Ascending aorta (tissue), 2 donors: ENCODE data around the gene NIT1. TPM values are rescaled to one million over a fixed set of nuclear protein-coding genes. Genes with fewer than 3 reads are reported as not detected.

Experiments
- DNase-seq, 2 donors: peaks; one replicate each; pipeline ENCODE4 v3.0.0-alpha.2; 2019; ENCODE audit warnings: low spot score in 2 of 2
- H3K27ac ChIP-seq, 2 donors: fragments of 200-600 bp; sonication (generic); one replicate each; pipeline ENCODE4 v1.5.1; 2016 to 2017; ENCODE audit warnings: mild to moderate bottlenecking in 1 of 2
- H3K27me3 ChIP-seq: fragments of 200-600 bp; sonication (generic); one replicate; pipeline ENCODE4 v1.5.1; 2017
- H3K36me3 ChIP-seq, 2 donors: fragments of 200-600 bp; sonication (generic); one replicate each; pipeline ENCODE4 v1.5.1; 2016
- H3K4me1 ChIP-seq, 2 donors: fragments of 200-600 bp; sonication (generic); one replicate each; pipeline ENCODE4 v1.5.1; 2016 to 2017; ENCODE audit warnings: mild to moderate bottlenecking in 1 of 2
- H3K4me3 ChIP-seq, 2 donors: fragments of 200-600 bp; sonication (generic); one replicate each; pipeline ENCODE4 v1.5.1; 2016 to 2017; ENCODE audit warnings: mild to moderate bottlenecking in 1 of 2
- H3K9me3 ChIP-seq, 2 donors: fragments of 200-600 bp; sonication (generic); one replicate each; pipeline ENCODE4 v1.5.1; 2016
- intact Hi-C: fragments of 100-400 bp; cut with DNase I; formaldehyde crosslinking; loops from one replicate; pipeline ENCODE4 v1.15.1; 2023
- total RNA-seq: library from RNA; depleted of rRNA; stranded (reverse); fragments of >200 nt; gene quantifications from one replicate; pipeline ENCODE4 v1.1.0, GENCODE V29; 2016
- TF ChIP-seq, protein P1 (sequence below), 3 experiments: fragments of 200-600 bp in 2 of 3; fragments of 450-650 bp in 1 of 3; sonication (generic) in 2 of 3; IDR thresholded peaks; one replicate each; pipeline ENCODE4 v1.5.1; 2016 to 2019; ENCODE audit warnings: antibody characterized with exemption in 3 of 3, mild to moderate bottlenecking in 1 of 3, moderate library complexity in 1 of 3

Gene NIT1
- total RNA-seq, 1 donor from 2014 or later = 44.9 TPM

DNA sequence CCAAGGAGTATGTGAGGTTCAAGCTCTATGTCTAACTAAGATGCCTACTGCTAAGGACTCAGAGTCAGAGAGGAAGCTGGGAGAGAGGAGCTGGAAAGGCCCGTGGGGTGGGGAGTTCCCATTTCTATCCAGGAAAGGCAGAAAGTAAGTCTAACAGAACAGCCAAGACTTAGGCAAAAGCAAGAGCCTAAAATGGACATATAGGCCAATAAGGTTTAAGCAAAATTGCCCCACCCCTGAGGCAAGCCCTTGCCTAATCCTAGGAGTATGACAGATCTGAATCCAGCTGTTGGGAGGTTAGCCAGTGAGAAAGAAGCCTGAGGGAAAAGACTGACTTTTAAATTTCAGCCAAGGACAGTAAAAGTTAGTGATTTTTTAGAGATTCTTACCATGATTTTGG, 21.4 kb upstream of the NIT1 start:
- H3K27me3 ChIP-seq = no peaks in the 10 kb centered on the region
- H3K9me3 ChIP-seq = no peaks in the 10 kb centered on the region
- intact Hi-C loops = loop anchor here (5.0 to 10.0 kb wide), 3 partner anchors 99 to 372 kb away; no protein-coding TSS in a partner anchor
- TF ChIP-seq, protein P1, sequence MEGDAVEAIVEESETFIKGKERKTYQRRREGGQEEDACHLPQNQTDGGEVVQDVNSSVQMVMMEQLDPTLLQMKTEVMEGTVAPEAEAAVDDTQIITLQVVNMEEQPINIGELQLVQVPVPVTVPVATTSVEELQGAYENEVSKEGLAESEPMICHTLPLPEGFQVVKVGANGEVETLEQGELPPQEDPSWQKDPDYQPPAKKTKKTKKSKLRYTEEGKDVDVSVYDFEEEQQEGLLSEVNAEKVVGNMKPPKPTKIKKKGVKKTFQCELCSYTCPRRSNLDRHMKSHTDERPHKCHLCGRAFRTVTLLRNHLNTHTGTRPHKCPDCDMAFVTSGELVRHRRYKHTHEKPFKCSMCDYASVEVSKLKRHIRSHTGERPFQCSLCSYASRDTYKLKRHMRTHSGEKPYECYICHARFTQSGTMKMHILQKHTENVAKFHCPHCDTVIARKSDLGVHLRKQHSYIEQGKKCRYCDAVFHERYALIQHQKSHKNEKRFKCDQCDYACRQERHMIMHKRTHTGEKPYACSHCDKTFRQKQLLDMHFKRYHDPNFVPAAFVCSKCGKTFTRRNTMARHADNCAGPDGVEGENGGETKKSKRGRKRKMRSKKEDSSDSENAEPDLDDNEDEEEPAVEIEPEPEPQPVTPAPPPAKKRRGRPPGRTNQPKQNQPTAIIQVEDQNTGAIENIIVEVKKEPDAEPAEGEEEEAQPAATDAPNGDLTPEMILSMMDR (IDR thresholded peaks at IDR 0.05) = no peak
- H3K36me3 ChIP-seq = peaks cover 1 to 9% of the 10 kb centered on the region in 2 donors
- H3K27ac ChIP-seq = peak overlapping the region in 1 of 2 donors; percentile 49
- H3K4me3 ChIP-seq = no peak overlapping the region
- DNase-seq = peak in 1 of 2 donors; percentile 70
- H3K4me1 ChIP-seq = peaks cover 0 to 15% of the 10 kb centered on the region in 2 donors

DNA sequence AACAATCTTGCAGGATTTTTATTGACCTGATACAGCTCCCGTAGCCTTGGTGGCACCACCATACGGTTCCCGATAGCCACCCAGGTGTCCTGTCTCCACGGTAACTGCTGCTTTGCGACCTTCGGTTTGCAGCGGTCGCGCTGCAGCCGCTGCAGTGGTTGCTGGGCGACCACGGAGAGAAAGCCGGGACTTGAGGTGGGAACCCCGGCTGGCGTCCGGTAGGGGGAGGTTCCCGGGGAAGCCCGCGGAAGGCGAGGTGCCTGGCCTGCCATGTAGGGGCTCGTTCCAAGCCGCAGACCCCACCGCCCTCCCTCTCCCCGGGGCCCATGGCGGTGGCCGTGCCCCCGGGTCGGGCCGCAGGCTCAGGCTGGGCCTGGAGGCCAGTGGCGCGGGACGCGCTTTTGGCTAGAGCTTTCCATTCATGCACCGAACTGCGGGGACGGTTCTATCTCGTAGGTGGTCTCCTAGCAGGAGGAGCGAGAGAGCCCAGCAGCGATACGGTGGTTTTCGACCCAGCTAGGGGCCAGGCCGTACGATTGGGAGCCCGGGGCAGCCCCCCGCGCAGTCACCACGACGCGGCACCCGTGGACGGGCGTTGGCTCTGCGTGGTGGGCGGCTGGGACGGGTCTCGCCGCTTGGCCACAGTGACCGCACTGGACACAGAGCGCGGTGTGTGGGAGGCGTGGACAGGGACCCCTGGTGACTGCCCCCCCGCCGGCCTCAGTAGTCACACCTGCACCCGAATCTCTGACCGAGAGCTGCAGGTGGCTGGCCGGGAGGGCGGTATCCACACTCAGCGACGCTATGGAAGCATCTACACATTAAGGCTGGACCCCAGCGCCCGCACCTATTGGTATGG, 19.5 kb upstream of the NIT1 start, which contains the start of gene KLHDC9:
Gene KLHDC9 (plus strand): TSS at position 152 of the 859 bp plus-strand sequence. CDS start 175 bp downstream, at position 327.
- Histone ChIP-seq H3K4me3 (peak within 1 kb of the TSS; percentile 71), H3K27ac (peak within 1 kb of the TSS; percentile 41 to 73), H3K9me3 (no peaks in the 10 kb centered on the region), H3K27me3 (no peaks in the 10 kb centered on the region), H3K36me3 (peaks cover 9 to 18% of the 10 kb centered on the region in 2 donors), H3K4me1 (peaks cover 0 to 15% of the 10 kb centered on the region in 2 donors)
- DNase-seq = peak in 1 of 2 donors; percentile 82
- TF ChIP-seq, protein P1 (IDR thresholded peaks at IDR 0.05) = peak in 1 of 3 experiments; percentile 27
- intact Hi-C loops = loop anchor here (1.0 to 10.0 kb wide), 5 partner anchors 20 to 374 kb away; partner anchors contain the start of genes DEDD, NIT1 and PFDN2

DNA sequence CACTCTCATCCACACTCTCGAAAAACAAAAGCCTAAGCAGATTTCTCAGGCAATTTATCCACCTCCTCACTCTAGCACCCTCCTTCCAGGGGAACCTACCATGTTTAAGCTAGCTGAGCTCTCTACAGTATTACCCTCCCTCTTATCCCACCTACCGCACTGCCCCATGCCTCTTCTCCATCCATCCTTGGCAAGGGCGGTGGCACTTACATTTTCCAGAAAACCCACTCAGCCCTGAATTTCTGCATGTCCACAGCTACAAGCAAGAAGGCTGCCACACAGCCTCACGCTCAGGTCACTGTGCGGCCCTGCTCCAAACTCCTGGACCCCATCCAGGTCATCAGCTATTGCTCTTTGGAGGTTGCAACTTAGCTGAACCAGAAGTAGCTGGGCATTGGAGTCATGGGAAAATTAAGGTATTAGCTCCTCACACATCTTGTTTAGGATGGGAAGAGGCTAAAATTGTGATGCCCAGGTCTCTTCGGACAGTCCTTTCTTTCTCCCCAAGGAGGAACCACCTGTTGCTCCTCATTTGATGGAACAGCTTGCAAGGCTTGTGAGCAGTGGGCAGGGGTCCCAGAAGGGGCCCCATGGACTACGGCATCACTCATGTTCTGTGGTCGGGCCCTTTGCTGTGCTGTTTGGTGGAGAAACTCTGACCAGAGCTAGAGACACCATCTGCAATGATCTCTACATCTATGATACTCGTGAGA, 18.7 kb upstream of the NIT1 start:
- no peak for DNase-seq
- H3K4me1 ChIP-seq = peaks cover 0 to 15% of the 10 kb centered on the region in 2 donors
- peaks cover 9 to 18% of the 10 kb centered on the region in 2 donors for H3K36me3 ChIP-seq
- H3K9me3 ChIP-seq = no peaks in the 10 kb centered on the region
- H3K27me3 ChIP-seq = no peaks in the 10 kb centered on the region
- intact Hi-C loops = loop anchor here (2.0 to 10.0 kb wide), 4 partner anchors 34 to 374 kb away; partner anchors contain the start of gene DEDD
- peak overlapping the region; percentile 23 to 73 for H3K27ac ChIP-seq
- H3K4me3 ChIP-seq = peak overlapping the region; percentile 71
- TF ChIP-seq, protein P1 (IDR thresholded peaks at IDR 0.05) = no peak

DNA sequence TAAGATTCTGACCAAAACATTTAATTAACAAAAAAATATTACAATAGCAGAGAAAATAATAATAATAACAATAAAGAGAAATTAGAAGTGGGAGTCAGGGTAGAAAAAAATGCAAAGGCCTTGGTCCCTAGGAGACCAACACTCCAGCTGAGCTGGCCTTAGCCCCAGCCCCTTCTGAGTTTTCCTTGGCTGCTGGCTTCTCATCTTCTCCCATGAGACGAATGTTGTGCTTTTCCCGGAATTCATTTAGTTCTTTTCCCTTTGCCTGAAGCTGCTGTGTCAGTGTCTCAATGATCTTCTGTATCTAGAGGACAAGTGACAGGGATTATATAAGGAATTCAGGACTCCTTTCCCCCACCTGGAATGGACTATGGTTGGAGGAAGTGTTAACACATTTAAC, 17.3 kb upstream of the NIT1 start:
- Histone ChIP-seq H3K9me3 (no peaks in the 10 kb centered on the region), H3K36me3 (peaks cover 9 to 18% of the 10 kb centered on the region in 2 donors), H3K4me3 (no peak overlapping the region), H3K4me1 (peaks cover 0 to 15% of the 10 kb centered on the region in 2 donors), H3K27ac (no peak overlapping the region), H3K27me3 (no peaks in the 10 kb centered on the region)
- intact Hi-C loops = no loop called here
- DNase-seq = no peak
- TF ChIP-seq, protein P1 (IDR thresholded peaks at IDR 0.05) = no peak

DNA sequence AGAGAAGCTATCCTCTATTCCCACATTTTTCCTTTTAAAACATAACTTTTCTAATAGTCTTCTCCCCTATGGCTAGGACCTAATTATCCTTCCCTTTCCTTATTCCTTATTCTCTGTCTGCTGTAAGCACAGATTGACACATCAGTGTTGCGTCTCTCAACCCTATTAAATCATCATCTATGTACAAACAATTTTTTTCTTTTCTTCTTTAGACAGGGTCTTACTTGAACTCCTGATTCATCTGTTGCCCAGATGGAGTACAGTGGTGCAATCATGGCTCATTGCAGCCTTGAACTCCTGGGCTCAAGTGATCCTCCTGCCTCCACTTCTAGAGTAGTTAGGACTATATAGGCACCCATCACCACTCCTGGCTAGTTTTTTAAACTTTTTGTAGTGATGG, 11.5 kb upstream of the NIT1 start:
- H3K27me3 ChIP-seq = no peaks in the 10 kb centered on the region
- no peak overlapping the region for H3K27ac ChIP-seq
- H3K4me3 ChIP-seq = no peak overlapping the region
- H3K9me3 ChIP-seq = no peaks in the 10 kb centered on the region
- H3K4me1 ChIP-seq = no peaks in the 10 kb centered on the region
- intact Hi-C loops = no loop called here
- peaks cover 9 to 10% of the 10 kb centered on the region in 2 donors for H3K36me3 ChIP-seq
- TF ChIP-seq, protein P1 (IDR thresholded peaks at IDR 0.05) = no peak
- no peak for DNase-seq
